Placental epithelial cell (primary cell): ENCODE results near the gene NIT1. TPM values are rescaled to one million over a fixed set of nuclear protein-coding genes. Genes with fewer than 3 reads are reported as not detected.

Source experiments
- small RNA-seq: library from RNA; depleted of rRNA; stranded (forward); fragments of <200 nt; gene quantifications from one replicate; pipeline ENCODE3, GENCODE V24; 2012
- total RNA-seq: library from RNA; depleted of rRNA; stranded (reverse); fragments of >200 nt; gene quantifications from 2 replicates; pipeline ENCODE4 v1.2.3, GENCODE V29; 2012

Gene NIT1
- 34.2 and 36.9 TPM in 2 replicates for total RNA-seq

GRCh38 chr1:161117759-161118581, at the start of gene NIT1, which contains the start of gene PFDN2:
TSS of gene NIT1 (plus strand) at chr1:161118105. CDS start at chr1:161118177, 72 bp downstream.
TSS of gene PFDN2 (minus strand) at chr1:161118037. CDS start at chr1:161118026, 11 bp downstream.

GRCh38 chr1:161069731-161070270, 48.1 kb upstream of the NIT1 start, which contains the start of gene ARHGAP30:
TSS of gene ARHGAP30 (minus strand) at chr1:161069891. CDS start at chr1:161069624, 267 bp downstream.

GRCh38 chr1:161089251-161089924, 28.5 kb upstream of the NIT1 start, which contains the start of gene NECTIN4:
TSS of gene NECTIN4 (minus strand) at chr1:161089558. CDS start at chr1:161089296, 262 bp downstream.

GRCh38 chr1:161098210-161099068, 19.5 kb upstream of the NIT1 start, which contains the start of gene KLHDC9:
TSS of gene KLHDC9 (plus strand) at chr1:161098361. CDS start at chr1:161098536, 175 bp downstream.

GRCh38 chr1:161132410-161133219, 14.7 kb downstream of the NIT1 start, which contains the start of gene DEDD:
TSS of gene DEDD (minus strand) at chr1:161132667. CDS start at chr1:161124462, 8,205 bp downstream.

GRCh38 chr1:161153682-161154337, 35.9 kb downstream of the NIT1 start, which contains the start of gene UFC1:
TSS of gene UFC1 (plus strand) at chr1:161153978. CDS start at chr1:161153998, 20 bp downstream.

GRCh38 chr1:161159087-161159912, 41.4 kb downstream of the NIT1 start, which contains the start of gene USP21:
TSS of gene USP21 (plus strand) at chr1:161159500. CDS start at chr1:161160641, 1,141 bp downstream.

GRCh38 chr1:161165742-161166668, 48.1 kb downstream of the NIT1 start, which contains the start of gene PPOX:
TSS of gene PPOX (plus strand) at chr1:161166426. CDS start at chr1:161166848, 422 bp downstream.

Small RNAs within 50 kb of the gene (small RNA-seq; reads per million reads assigned to genes)
- gene RF01225: not detected

Other genes starting within 250 kb of the NIT1 start
- 0.79 TPM in 1 of 2 replicates, not detected in the other for gene ITLN1, start 232.9 kb upstream of the NIT1 start, total RNA-seq
- gene ITLN2, start 163.3 kb upstream of the NIT1 start, total RNA-seq: not detected in 2 replicates
- 107 and 238 TPM in 2 replicates for gene F11R, start 97.0 kb upstream of the NIT1 start, total RNA-seq
- 57.7 and 112 TPM in 2 replicates for gene TSTD1, start 79.1 kb upstream of the NIT1 start, total RNA-seq
- gene USF1, start 72.1 kb upstream of the NIT1 start, total RNA-seq: 69.6 and 112 TPM in 2 replicates
- 1.2 and 2.5 TPM in 2 replicates for gene ARHGAP30, start 48.2 kb upstream of the NIT1 start, total RNA-seq
- 47.5 and 187 TPM in 2 replicates for gene NECTIN4, start 28.5 kb upstream of the NIT1 start, total RNA-seq
- gene KLHDC9, start 19.7 kb upstream of the NIT1 start, total RNA-seq: 2.4 and 3.5 TPM in 2 replicates
- 14.6 and 17.7 TPM in 2 replicates for gene PFDN2, start 68 bp upstream of the NIT1 start, total RNA-seq
- gene DEDD, start 14.6 kb downstream of the NIT1 start, total RNA-seq: 40.0 and 45.1 TPM in 2 replicates
- gene UFC1, start 35.9 kb downstream of the NIT1 start, total RNA-seq: 61.9 and 103 TPM in 2 replicates
- gene USP21, start 41.4 kb downstream of the NIT1 start, total RNA-seq: 13.7 and 18.4 TPM in 2 replicates
- 13.8 and 16.9 TPM in 2 replicates for gene PPOX, start 48.3 kb downstream of the NIT1 start, total RNA-seq
- gene B4GALT3, start 59.4 kb downstream of the NIT1 start, total RNA-seq: 23.6 and 43.4 TPM in 2 replicates
- gene ADAMTS4, start 80.9 kb downstream of the NIT1 start, total RNA-seq: under 0.01 TPM in 1 of 2 replicates, not detected in the other
- 72.1 and 83.2 TPM in 2 replicates for gene NDUFS2, start 84.3 kb downstream of the NIT1 start, total RNA-seq
- gene FCER1G, start 97.2 kb downstream of the NIT1 start, total RNA-seq: 0.39 and 0.65 TPM in 2 replicates
- gene APOA2, start 105.5 kb downstream of the NIT1 start, total RNA-seq: not detected in 2 replicates
- gene TOMM40L, start 108.0 kb downstream of the NIT1 start, total RNA-seq: 5.5 and 11.5 TPM in 2 replicates
- not detected in 2 replicates for gene NR1I3, start 120.1 kb downstream of the NIT1 start, total RNA-seq
- gene PCP4L1, start 140.6 kb downstream of the NIT1 start, total RNA-seq: not detected in 2 replicates
- 0.33 and 1.6 TPM in 2 replicates for gene MPZ, start 191.9 kb downstream of the NIT1 start, total RNA-seq
- gene SDHC, start 196.3 kb downstream of the NIT1 start, total RNA-seq: 19.6 and 61.5 TPM in 2 replicates
- gene CFAP126, start 249.8 kb downstream of the NIT1 start, total RNA-seq: not detected in 2 replicates